H1 (cell line): Measurements from ENCODE around the gene IFT74. TPM values are rescaled to one million over a fixed set of nuclear protein-coding genes. Genes with fewer than 3 reads are reported as not detected.

ENCODE experiments used
- CTCF ChIA-PET: fragments of 300-600 bp; sonication (Branson Sonifier 250); formaldehyde crosslinking; loops from one replicate; lab custom pipeline; 2021; ENCODE audit not compliant: partially characterized antibody; lab: Charles Lee
- POLR2A ChIA-PET: fragments of 300-600 bp; sonication (Branson Sonifier 250); formaldehyde crosslinking; loops from one replicate; lab custom pipeline; 2021; ENCODE audit warnings: inconsistent platforms; ENCODE audit not compliant: partially characterized antibody; lab: Charles Lee
- DNase-seq, 2 experiments: peaks; one replicate each; pipeline versions ENCODE4 v3.0.0 to v3.0.0-alpha.2; 2010 to 2022; ENCODE audit warnings: low spot score in 2 of 2, low read depth in 1 of 2, mixed read lengths in 1 of 2
- FAIRE-seq: peaks from 2 replicates; lab custom pipeline; 2011; peaks lifted over from hg19 to GRCh38; lab: Jason Lieb, UNC
- H2AFZ ChIP-seq: 2 replicates; pipeline ENCODE4 v1.8.1; 2012; ENCODE audit warnings: low read length, inconsistent platforms
- H2AK5ac ChIP-seq: 2 replicates; pipeline ENCODE4 v1.6.1; 2013; ENCODE audit warnings: low read depth, low read length
- H2BK120ac ChIP-seq: replicated peaks from 2 replicates; pipeline ENCODE3; 2013; ENCODE audit warnings: low read depth, low read length, inconsistent platforms
- H2BK12ac ChIP-seq: 2 replicates; pipeline ENCODE4 v1.6.1; 2013; ENCODE audit warnings: low read depth, low read length
- H2BK15ac ChIP-seq: 2 replicates; pipeline ENCODE4 v1.6.1; 2013; ENCODE audit warnings: low read length
- H2BK20ac ChIP-seq: 2 replicates; pipeline ENCODE4 v1.6.1; 2013; ENCODE audit warnings: low read length
- H2BK5ac ChIP-seq: 2 replicates; pipeline ENCODE4 v1.6.1; 2013; ENCODE audit warnings: low read depth, low read length
- H3K14ac ChIP-seq: 2 replicates; pipeline ENCODE4 v1.6.1; 2013; ENCODE audit warnings: inconsistent platforms; ENCODE audit not compliant: insufficient read length
- H3K18ac ChIP-seq: 2 replicates; pipeline ENCODE4 v1.6.1; 2013; ENCODE audit warnings: low read length; ENCODE audit errors: extremely low read depth
- H3K23ac ChIP-seq: 2 replicates; pipeline ENCODE4 v1.6.1; 2013; ENCODE audit warnings: inconsistent platforms; ENCODE audit not compliant: insufficient read length
- H3K23me2 ChIP-seq: 2 replicates; pipeline ENCODE4 v1.6.1; 2013; ENCODE audit warnings: low read depth, low read length
- H3K27ac ChIP-seq: 2 replicates; pipeline ENCODE4 v1.6.1; 2011; ENCODE audit warnings: low read depth, low read length, inconsistent platforms
- H3K27me3 ChIP-seq, 4 experiments: replicated peaks in 1 of 4; 1 replicate in 1 of 4; 2 replicates in 3 of 4; pipeline versions ENCODE4 v1.6.1 to v1.8.1; 2011 to 2013; ENCODE audit warnings: low read length in 3 of 4, mild to moderate bottlenecking in 3 of 4, inconsistent platforms in 2 of 4, mixed read lengths in 2 of 4, moderate library complexity in 1 of 4; ENCODE audit not compliant: control insufficient read depth in 3 of 4, insufficient read depth in 3 of 4; ENCODE audit errors: extremely low read depth in 1 of 4
- H3K36me3 ChIP-seq, 4 experiments: 2 replicates each; pipeline versions ENCODE4 v1.6.1 to v1.8.1; 2011 to 2013; ENCODE audit warnings: mild to moderate bottlenecking in 4 of 4, low read length in 3 of 4, moderate library complexity in 2 of 4, control low read depth in 1 of 4, inconsistent platforms in 1 of 4; ENCODE audit not compliant: insufficient read depth in 4 of 4, control insufficient read depth in 2 of 4
- H3K4ac ChIP-seq: replicated peaks from 2 replicates; pipeline ENCODE3; 2013; ENCODE audit warnings: low read length, low read depth, mixed read lengths, inconsistent platforms; ENCODE audit not compliant: insufficient read length
- H3K4me1 ChIP-seq, 4 experiments: replicated peaks in 1 of 4; 1 replicate in 1 of 4; 2 replicates in 3 of 4; pipeline versions ENCODE4 v1.6.1 to v1.8.1; 2011 to 2013; ENCODE audit warnings: low read length in 3 of 4, inconsistent platforms in 2 of 4, mixed read lengths in 1 of 4; ENCODE audit not compliant: insufficient read depth in 4 of 4, control insufficient read depth in 3 of 4
- H3K4me2 ChIP-seq, 2 experiments: 2 replicates each; pipeline versions ENCODE4 v1.6.1 to v1.8.1; 2011 to 2013; ENCODE audit warnings: low read depth in 2 of 2, low read length in 2 of 2, control low read depth in 1 of 2, inconsistent platforms in 1 of 2, mild to moderate bottlenecking in 1 of 2; ENCODE audit not compliant: insufficient read depth in 1 of 2
- H3K4me3 ChIP-seq, 4 experiments: fragments of 200-600, 300-600 bp in 1 of 4; sonication (generic), shearing (Covaris generic), sonication (Bioruptor Twin) in 1 of 4; 2 replicates each; pipeline versions ENCODE4 v1.5.1 to v1.8.1; 2011 to 2016; ENCODE audit warnings: low read length in 4 of 4, low read depth in 3 of 4, control low read depth in 2 of 4, inconsistent platforms in 2 of 4, mild to moderate bottlenecking in 2 of 4, mixed read lengths in 1 of 4, moderate library complexity in 1 of 4; ENCODE audit not compliant: insufficient read depth in 2 of 4; ENCODE audit errors: extremely low read depth in 1 of 4
- H3K56ac ChIP-seq: replicated peaks from 2 replicates; pipeline ENCODE3; 2013; ENCODE audit warnings: low read depth, mild to moderate bottlenecking, mixed read lengths, low read length, inconsistent platforms; ENCODE audit not compliant: insufficient read length
- H3K79me1 ChIP-seq: 2 replicates; pipeline ENCODE4 v1.6.1; 2013; ENCODE audit warnings: low read depth, low read length, control low read depth
- H3K79me2 ChIP-seq, 2 experiments: 2 replicates each; pipeline versions ENCODE4 v1.6.1 to v1.8.1; 2012 to 2013; ENCODE audit warnings: low read length in 2 of 2, mild to moderate bottlenecking in 2 of 2, inconsistent platforms in 1 of 2; ENCODE audit not compliant: insufficient read depth in 2 of 2, control insufficient read depth in 1 of 2
- H3K9ac ChIP-seq, 4 experiments: replicated peaks in 1 of 4; 1 replicate in 1 of 4; 2 replicates in 3 of 4; pipeline versions ENCODE4 v1.6.1 to v1.8.1; 2011 to 2013; ENCODE audit warnings: low read depth in 3 of 4, low read length in 3 of 4, control low read depth in 2 of 4, mild to moderate bottlenecking in 2 of 4, moderate library complexity in 2 of 4, inconsistent platforms in 1 of 4; ENCODE audit errors: extremely low read depth in 1 of 4
- H3K9me3 ChIP-seq, 2 experiments: 2 replicates each; pipeline versions ENCODE4 v1.6.1 to v1.8.1; 2012 to 2013; ENCODE audit warnings: mild to moderate bottlenecking in 2 of 2, moderate library complexity in 2 of 2, control low read depth in 1 of 2, inconsistent platforms in 1 of 2, low read depth in 1 of 2, low read length in 1 of 2, mixed read lengths in 1 of 2; ENCODE audit not compliant: insufficient read depth in 2 of 2
- H4K20me1 ChIP-seq, 2 experiments: replicated peaks in 1 of 2; 2 replicates each; pipeline versions ENCODE3 to v1.8.1; 2011 to 2013; ENCODE audit warnings: inconsistent platforms in 2 of 2, low read length in 2 of 2, mild to moderate bottlenecking in 1 of 2; ENCODE audit not compliant: insufficient read depth in 2 of 2, control insufficient read depth in 1 of 2
- H4K5ac ChIP-seq: 2 replicates; pipeline ENCODE4 v1.6.1; 2013; ENCODE audit warnings: low read length, low read depth, mixed read lengths, inconsistent platforms; ENCODE audit not compliant: insufficient read length
- H4K8ac ChIP-seq: 2 replicates; pipeline ENCODE4 v1.8.0; 2013; ENCODE audit warnings: mild to moderate bottlenecking, moderate library complexity, low read length, inconsistent platforms; ENCODE audit not compliant: insufficient read depth; ENCODE audit errors: extremely low read depth
- H4K91ac ChIP-seq: replicated peaks from 2 replicates; pipeline ENCODE3; 2013; ENCODE audit warnings: low read length, mixed read lengths, inconsistent platforms; ENCODE audit not compliant: insufficient read length
- HDAC6 ChIP-seq: IDR thresholded peaks from one replicate; pipeline ENCODE4 v1.7.1; 2012; ENCODE audit warnings: low read depth, mild to moderate bottlenecking, inconsistent platforms, low read length, moderate library complexity
- WGBS, 2 experiments: shearing (Covaris generic) in 1 of 2; methylation state at CpG; one replicate each; pipeline versions ENCODE4 v1.1.6 to v1.1.7; 2013 to 2015; ENCODE audit warnings: low lambda C conversion rate in 2 of 2, mixed read lengths in 2 of 2, inconsistent platforms in 1 of 2, low coverage in 1 of 2, missing lambda C conversion rate in 1 of 2; ENCODE audit not compliant: insufficient replicate concordance in 2 of 2, insufficient coverage in 1 of 2, insufficient read length in 1 of 2; ENCODE audit errors: extremely low coverage in 1 of 2, missing lambda C conversion rate in 1 of 2; 5-methylcytosine and 5-hydroxymethylcytosine counted together
- polyA plus RNA-seq, 7 experiments: library from polyadenylated mRNA; depleted of rRNA in 3 of 7; stranded (reverse) in 5 of 7; unstranded in 2 of 7; fragments of >200 nt in 5 of 7; fragments of 200-250 nt in 2 of 7; gene quantifications; 1 replicate in 5 of 7; 2 replicates in 1 of 7; 4 replicates in 1 of 7; pipeline versions ENCODE4 v1.2.1 to v1.2.3, GENCODE V29; 2011 to 2013; ENCODE audit warnings: missing spikeins in 2 of 7, mixed read lengths in 2 of 7
- total RNA-seq: library from RNA; stranded (reverse); fragmentation: NEBNext Ultra II Directional; extraction: Animal tissue kit (Norgen Biotek cat#: 25700); gene quantifications from 2 replicates; pipeline ENCODE4 v1.2.1, GENCODE V29; 2021

Gene IFT74
- total and polyA plus RNA-seq, 2 of the 8 experiments (the other 6 are each of a cell fraction or from before 2014, with no cell fraction given): 4.4 to 17.8 TPM

GRCh38 chr9:27042476-27042875 lies 86.3 kb downstream of the IFT74 start:
- H3K36me3 ChIP-seq: peaks cover 0 to 3% (median 0%) of the 10 kb centered on the region in 4 experiments; a peak in 1 of 8 replicates
- no peaks in the 10 kb centered on the region for H3K79me1 ChIP-seq
- no peak overlapping the region for H3K4me2 ChIP-seq
- no peak overlapping the region for H4K8ac ChIP-seq
- no peak overlapping the region for H3K4ac ChIP-seq
- no peak overlapping the region for H2BK20ac ChIP-seq
- no peak overlapping the region for H2AFZ ChIP-seq
- H3K23ac ChIP-seq: no peak overlapping the region
- no peak for FAIRE-seq
- no peak overlapping the region for H4K91ac ChIP-seq
- ChIA-PET CTCF (interaction anchor here (1.0 to 1.1 kb wide), 2 partner anchors 10 to 18 kb away, joined by 3 read pairs; no protein-coding TSS in a partner anchor), POLR2A (no interaction called here)
- no peak overlapping the region for H2BK120ac ChIP-seq
- no peak overlapping the region for H3K14ac ChIP-seq
- 83% methylated on average over 1 of the region's 1 CpG; no CpG with 5 or more reads in 1 of the 2 experiments for WGBS, 2 experiments
- H3K27ac ChIP-seq: no peak overlapping the region
- no peak for DNase-seq
- no peak overlapping the region for H2BK15ac ChIP-seq
- H2BK12ac ChIP-seq: no peak overlapping the region
- H3K23me2 ChIP-seq: no peaks in the 10 kb centered on the region
- no peak overlapping the region for H3K56ac ChIP-seq
- no peak overlapping the region for H2BK5ac ChIP-seq
- H4K20me1 ChIP-seq: no peaks in the 10 kb centered on the region
- H2AK5ac ChIP-seq: no peak overlapping the region
- no peak overlapping the region for H3K18ac ChIP-seq
- H3K27me3 ChIP-seq: no peaks in the 10 kb centered on the region
- no peaks in the 10 kb centered on the region for H3K79me2 ChIP-seq
- H4K5ac ChIP-seq: no peak overlapping the region
- H3K4me1 ChIP-seq: no peaks in the 10 kb centered on the region
- H3K9me3 ChIP-seq: no peaks in the 10 kb centered on the region
- H3K9ac ChIP-seq: no peak overlapping the region
- H3K4me3 ChIP-seq: no peak overlapping the region
- TF ChIP-seq HDAC6: no peak
